Measurements from ENCODE around the gene LMTK3.

The LMTK3 gene

DNA sequence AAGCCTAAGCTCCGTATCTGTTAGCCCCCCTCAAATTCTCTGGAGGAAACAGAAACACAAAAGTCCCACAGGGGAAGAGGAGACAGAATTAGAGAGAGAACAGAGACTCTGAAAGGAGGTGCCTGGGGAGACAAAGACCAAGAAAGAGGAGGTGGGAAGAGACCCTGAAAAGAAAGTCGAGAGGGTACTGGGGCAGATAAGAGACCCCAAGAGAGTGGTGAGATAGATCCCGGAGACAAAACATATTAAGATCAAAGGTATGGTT lies 66.8 kb downstream of the LMTK3 start:
- H2AFZ ChIP-seq (ENCODE audit: low read depth, low read length), result peak overlapping the region; percentile 86
- no peak for TF ChIP-seq EZH2 (IDR thresholded peaks at IDR 0.05; ENCODE audit: borderline replicate concordance, low read depth, low read length, severe bottlenecking)
- TF ChIP-seq, protein P1, sequence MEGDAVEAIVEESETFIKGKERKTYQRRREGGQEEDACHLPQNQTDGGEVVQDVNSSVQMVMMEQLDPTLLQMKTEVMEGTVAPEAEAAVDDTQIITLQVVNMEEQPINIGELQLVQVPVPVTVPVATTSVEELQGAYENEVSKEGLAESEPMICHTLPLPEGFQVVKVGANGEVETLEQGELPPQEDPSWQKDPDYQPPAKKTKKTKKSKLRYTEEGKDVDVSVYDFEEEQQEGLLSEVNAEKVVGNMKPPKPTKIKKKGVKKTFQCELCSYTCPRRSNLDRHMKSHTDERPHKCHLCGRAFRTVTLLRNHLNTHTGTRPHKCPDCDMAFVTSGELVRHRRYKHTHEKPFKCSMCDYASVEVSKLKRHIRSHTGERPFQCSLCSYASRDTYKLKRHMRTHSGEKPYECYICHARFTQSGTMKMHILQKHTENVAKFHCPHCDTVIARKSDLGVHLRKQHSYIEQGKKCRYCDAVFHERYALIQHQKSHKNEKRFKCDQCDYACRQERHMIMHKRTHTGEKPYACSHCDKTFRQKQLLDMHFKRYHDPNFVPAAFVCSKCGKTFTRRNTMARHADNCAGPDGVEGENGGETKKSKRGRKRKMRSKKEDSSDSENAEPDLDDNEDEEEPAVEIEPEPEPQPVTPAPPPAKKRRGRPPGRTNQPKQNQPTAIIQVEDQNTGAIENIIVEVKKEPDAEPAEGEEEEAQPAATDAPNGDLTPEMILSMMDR (IDR thresholded peaks at IDR 0.05; ENCODE audit: borderline replicate concordance, extremely low read depth, low read length, poor library complexity, severe bottlenecking), result no peak
- peaks cover 37% of the 10 kb centered on the region for H3K36me3 ChIP-seq (ENCODE audit: insufficient read depth, low read length)
- no peak for DNase-seq
- peak overlapping the region; percentile 85 for H3K9ac ChIP-seq (ENCODE audit: low read depth, low read length)
- peaks cover 42% of the 10 kb centered on the region for H3K79me2 ChIP-seq (ENCODE audit: insufficient read depth, low read length)
- no peaks in the 10 kb centered on the region for H4K20me1 ChIP-seq (ENCODE audit: insufficient read depth, low read length)
- H3K4me2 ChIP-seq (ENCODE audit: insufficient read depth, low read length), result peak overlapping the region; percentile 93
- peak overlapping the region; percentile 81 for H3K27ac ChIP-seq (ENCODE audit: low read length)
- H3K4me3 ChIP-seq (ENCODE audit: low read depth in 1 of 2, low read length in 2 of 2), result peak overlapping the region; percentile 91 to 95; a peak in 3 of 4 replicates
- ATAC-seq (ENCODE audit: insufficient read depth, low read depth), result no peak
- no peaks in the 10 kb centered on the region for H3K27me3 ChIP-seq (ENCODE audit: insufficient read depth, low read length, poor library complexity)
- H3K4me1 ChIP-seq (ENCODE audit: insufficient read depth, low read length), result peaks cover 31% of the 10 kb centered on the region
- no peaks in the 10 kb centered on the region for H3K9me3 ChIP-seq (ENCODE audit: insufficient read depth, low read length, severe bottlenecking)

DNA sequence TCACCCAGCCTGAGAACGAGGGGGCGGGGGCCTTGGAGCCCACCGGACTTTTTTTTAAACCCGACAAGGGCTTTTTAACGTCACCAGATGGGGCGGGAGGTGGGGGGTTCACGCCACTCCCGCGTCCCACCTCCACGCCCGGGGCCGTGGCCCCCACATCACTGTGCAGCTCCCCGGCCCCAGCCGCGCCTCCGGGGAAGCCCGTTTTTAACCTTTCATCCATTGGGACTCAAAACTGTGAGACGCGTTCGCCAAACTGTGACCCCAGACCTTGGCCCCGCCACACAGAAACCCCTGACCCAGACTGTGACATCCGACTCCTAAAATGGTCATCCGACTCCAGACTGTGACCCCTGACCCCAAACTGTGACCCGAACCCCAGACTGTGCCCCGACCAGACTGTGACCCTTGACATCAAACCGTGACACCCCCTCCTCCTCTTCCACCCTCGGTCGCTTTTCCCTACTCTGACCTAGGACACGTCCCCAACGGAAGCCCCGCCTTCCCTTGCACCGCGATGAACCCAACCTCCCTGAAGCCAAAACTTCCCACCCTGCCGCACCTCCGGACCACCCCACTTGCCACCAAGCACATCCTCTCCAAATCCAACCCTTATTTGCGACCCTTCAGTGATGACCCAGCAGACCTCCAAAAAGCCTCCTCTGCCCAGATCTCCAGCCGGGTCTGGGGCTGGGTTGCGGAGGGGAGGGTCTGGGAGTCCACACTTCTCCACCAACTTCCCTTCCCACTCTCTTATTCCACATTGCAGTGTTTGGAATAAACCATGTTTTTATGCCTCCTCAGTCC lies 67.3 kb downstream of the LMTK3 start:
- DNase-seq, result no peak
- no peaks in the 10 kb centered on the region for H3K27me3 ChIP-seq (ENCODE audit: insufficient read depth, low read length, poor library complexity)
- H3K4me3 ChIP-seq (ENCODE audit: low read depth in 1 of 2, low read length in 2 of 2), result peak overlapping the region; percentile 91 to 95; a peak in 3 of 4 replicates
- H3K36me3 ChIP-seq (ENCODE audit: insufficient read depth, low read length), result peaks cover 32% of the 10 kb centered on the region
- TF ChIP-seq, protein P1 (IDR thresholded peaks at IDR 0.05; ENCODE audit: borderline replicate concordance, extremely low read depth, low read length, poor library complexity, severe bottlenecking), result no peak
- TF ChIP-seq EZH2 (IDR thresholded peaks at IDR 0.05; ENCODE audit: borderline replicate concordance, low read depth, low read length, severe bottlenecking), result no peak
- peak overlapping the region; percentile 85 for H3K9ac ChIP-seq (ENCODE audit: low read depth, low read length)
- H3K9me3 ChIP-seq (ENCODE audit: insufficient read depth, low read length, severe bottlenecking), result no peaks in the 10 kb centered on the region
- H3K27ac ChIP-seq (ENCODE audit: low read length), result peak overlapping the region; percentile 81
- peak overlapping the region; percentile 86 for H2AFZ ChIP-seq (ENCODE audit: low read depth, low read length)
- H3K4me2 ChIP-seq (ENCODE audit: insufficient read depth, low read length), result peak overlapping the region; percentile 93
- ATAC-seq (ENCODE audit: insufficient read depth, low read depth), result no peak
- peaks cover 31% of the 10 kb centered on the region for H3K4me1 ChIP-seq (ENCODE audit: insufficient read depth, low read length)
- H4K20me1 ChIP-seq (ENCODE audit: insufficient read depth, low read length), result no peaks in the 10 kb centered on the region
- peaks cover 38% of the 10 kb centered on the region for H3K79me2 ChIP-seq (ENCODE audit: insufficient read depth, low read length)

DNA sequence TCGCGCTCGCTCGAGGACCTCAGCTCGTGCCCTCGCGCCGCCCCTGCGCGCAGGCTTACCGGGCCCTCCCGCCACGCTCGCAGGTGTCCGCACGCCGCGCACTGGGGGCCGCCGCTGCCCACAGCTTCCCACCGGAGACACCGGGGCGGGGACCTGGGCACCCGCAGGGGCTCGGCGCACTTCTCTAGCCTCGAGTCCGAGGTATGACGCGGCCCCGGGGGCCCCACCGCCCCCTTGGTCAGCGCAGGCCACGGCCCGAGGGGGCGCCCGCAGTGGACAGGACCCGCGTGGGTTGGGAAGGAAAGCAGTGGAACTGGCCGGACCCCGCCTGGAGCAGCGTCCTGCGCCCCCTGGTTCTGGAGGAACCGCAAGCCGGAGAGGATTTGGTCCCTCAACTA lies 67.9 kb downstream of the LMTK3 start:
- H2AFZ ChIP-seq (ENCODE audit: low read depth, low read length), result no peak overlapping the region
- H3K4me2 ChIP-seq (ENCODE audit: insufficient read depth, low read length), result no peak overlapping the region

More for the DNA sequence above, 67.9 kb downstream of the LMTK3 start:
- Histone ChIP-seq H4K20me1 (ENCODE audit: insufficient read depth, low read length) (no peaks in the 10 kb centered on the region), H3K36me3 (ENCODE audit: insufficient read depth, low read length) (peaks cover 26% of the 10 kb centered on the region), H3K79me2 (ENCODE audit: insufficient read depth, low read length) (peaks cover 35% of the 10 kb centered on the region), H3K27me3 (ENCODE audit: insufficient read depth, low read length, poor library complexity) (no peaks in the 10 kb centered on the region), H3K9me3 (ENCODE audit: insufficient read depth, low read length, severe bottlenecking) (no peaks in the 10 kb centered on the region), H3K4me3 (ENCODE audit: low read depth in 1 of 2, low read length in 2 of 2) (no peak overlapping the region), H3K4me1 (ENCODE audit: insufficient read depth, low read length) (peaks cover 31% of the 10 kb centered on the region), H3K27ac (ENCODE audit: low read length) (no peak overlapping the region), H3K9ac (ENCODE audit: low read depth, low read length) (no peak overlapping the region)
- DNase-seq, result no peak
- no peak for TF ChIP-seq EZH2 (IDR thresholded peaks at IDR 0.05; ENCODE audit: borderline replicate concordance, low read depth, low read length, severe bottlenecking)
- TF ChIP-seq, protein P1 (IDR thresholded peaks at IDR 0.05; ENCODE audit: borderline replicate concordance, extremely low read depth, low read length, poor library complexity, severe bottlenecking), result no peak
- ATAC-seq (ENCODE audit: insufficient read depth, low read depth), result no peak

All from DND-41 (cell line).